ENCODE data around the gene PCSK9.

PCSK9 gene

GRCh38 chr1:55067022-55067778 lies 27.9 kb downstream of the PCSK9 start:
- DNase-seq (ENCODE audit: extremely low spot score), result no peak
- ChIA-PET POLR2A (no interaction called here), CTCF (no interaction called here)
- no peak for TF ChIP-seq PKNOX1 (IDR thresholded peaks at IDR 0.05)
- TF ChIP-seq FOXA1 (IDR thresholded peaks at IDR 0.05), result no peak
- TF ChIP-seq BHLHE40 (IDR thresholded peaks at IDR 0.05; ENCODE audit: borderline replicate concordance), result no peak
- no peak for TF ChIP-seq L3MBTL2 (conservative IDR thresholded peaks at IDR 0.05)
- no peak for TF ChIP-seq ZNF384 (IDR thresholded peaks at IDR 0.05)
- TF ChIP-seq TARDBP (IDR thresholded peaks at IDR 0.05), result no peak
- TF ChIP-seq FOXM1 (IDR thresholded peaks at IDR 0.05; ENCODE audit: borderline replicate concordance), result no peak
- no peak for TF ChIP-seq LEF1 (IDR thresholded peaks at IDR 0.05; ENCODE audit: borderline replicate concordance)
- no peak for TF ChIP-seq HDGF (IDR thresholded peaks at IDR 0.05; ENCODE audit: borderline replicate concordance)
- no peak for TF ChIP-seq SP1 (IDR thresholded peaks at IDR 0.05)
- TF ChIP-seq ELF4 (IDR thresholded peaks at IDR 0.05), result no peak

GRCh38 chr1:55067914-55068313 lies 28.6 kb downstream of the PCSK9 start:
- CTCF ChIA-PET, result no interaction called here
- DNase-seq (ENCODE audit: extremely low spot score), result no peak
- POLR2A ChIA-PET, result no interaction called here
- TF ChIP-seq BHLHE40 (IDR thresholded peaks at IDR 0.05; ENCODE audit: borderline replicate concordance) (no peak), NFRKB (IDR thresholded peaks at IDR 0.05) (no peak), HDGF (IDR thresholded peaks at IDR 0.05; ENCODE audit: borderline replicate concordance) (no peak), TARDBP (IDR thresholded peaks at IDR 0.05) (no peak), PKNOX1 (IDR thresholded peaks at IDR 0.05) (no peak)

- POLR2A ChIA-PET, result no interaction called here
- no peak for DNase-seq (ENCODE audit: extremely low spot score)
- CTCF ChIA-PET, result no interaction called here
- TF ChIP-seq ELF4 (IDR thresholded peaks at IDR 0.05) (no peak), FOXK2 (IDR thresholded peaks at IDR 0.05) (no peak), FOXM1 (IDR thresholded peaks at IDR 0.05; ENCODE audit: borderline replicate concordance) (no peak), PKNOX1 (IDR thresholded peaks at IDR 0.05) (no peak), SUZ12 (IDR thresholded peaks at IDR 0.05) (no peak), LEF1 (IDR thresholded peaks at IDR 0.05; ENCODE audit: borderline replicate concordance) (no peak), ZNF384 (IDR thresholded peaks at IDR 0.05) (no peak), HDGF (IDR thresholded peaks at IDR 0.05; ENCODE audit: borderline replicate concordance) (no peak), BHLHE40 (IDR thresholded peaks at IDR 0.05; ENCODE audit: borderline replicate concordance) (no peak), SP1 (IDR thresholded peaks at IDR 0.05) (no peak), FOXA1 (IDR thresholded peaks at IDR 0.05) (no peak)
Measured at GRCh38 chr1:55068638-55069037, 29.3 kb downstream of the PCSK9 start.

GRCh38 chr1:55069280-55069679 lies 29.9 kb downstream of the PCSK9 start:
- TF ChIP-seq L3MBTL2 (conservative IDR thresholded peaks at IDR 0.05) (no peak), FOXA1 (IDR thresholded peaks at IDR 0.05) (no peak), SP1 (IDR thresholded peaks at IDR 0.05) (no peak), HDGF (IDR thresholded peaks at IDR 0.05; ENCODE audit: borderline replicate concordance) (no peak), ZNF384 (IDR thresholded peaks at IDR 0.05) (no peak), ARNT (IDR thresholded peaks at IDR 0.05) (no peak), TARDBP (IDR thresholded peaks at IDR 0.05) (no peak), NFRKB (IDR thresholded peaks at IDR 0.05) (no peak), FOXM1 (IDR thresholded peaks at IDR 0.05; ENCODE audit: borderline replicate concordance) (no peak), CTBP1 (IDR thresholded peaks at IDR 0.05; ENCODE audit: borderline replicate concordance) (no peak), BHLHE40 (IDR thresholded peaks at IDR 0.05; ENCODE audit: borderline replicate concordance) (no peak), SUZ12 (IDR thresholded peaks at IDR 0.05) (no peak), ELF4 (IDR thresholded peaks at IDR 0.05) (no peak), LEF1 (IDR thresholded peaks at IDR 0.05; ENCODE audit: borderline replicate concordance) (no peak), PKNOX1 (IDR thresholded peaks at IDR 0.05) (no peak), FOXK2 (IDR thresholded peaks at IDR 0.05) (no peak)
- POLR2A ChIA-PET, result no interaction called here
- CTCF ChIA-PET, result no interaction called here
- no peak for DNase-seq (ENCODE audit: extremely low spot score)

- DNase-seq (ENCODE audit: extremely low spot score), result no peak
- POLR2A ChIA-PET, result no interaction called here
- CTCF ChIA-PET, result interaction anchor here (1.0 kb wide), 2 partner anchors 120 to 128 kb away, joined by 3 to 4 read pairs; no protein-coding TSS in a partner anchor
- no peak for TF ChIP-seq ARNT (IDR thresholded peaks at IDR 0.05)
- no peak for TF ChIP-seq BHLHE40 (IDR thresholded peaks at IDR 0.05; ENCODE audit: borderline replicate concordance)
- no peak for TF ChIP-seq FOXA1 (IDR thresholded peaks at IDR 0.05)
- TF ChIP-seq PKNOX1 (IDR thresholded peaks at IDR 0.05), result no peak
- no peak for TF ChIP-seq SP1 (IDR thresholded peaks at IDR 0.05)
- TF ChIP-seq L3MBTL2 (conservative IDR thresholded peaks at IDR 0.05), result no peak
- no peak for TF ChIP-seq ZNF384 (IDR thresholded peaks at IDR 0.05)
- no peak for TF ChIP-seq FOXK2 (IDR thresholded peaks at IDR 0.05)
- no peak for TF ChIP-seq HDGF (IDR thresholded peaks at IDR 0.05; ENCODE audit: borderline replicate concordance)
- TF ChIP-seq ELF4 (IDR thresholded peaks at IDR 0.05), result no peak
- no peak for TF ChIP-seq NFRKB (IDR thresholded peaks at IDR 0.05)
- TF ChIP-seq TARDBP (IDR thresholded peaks at IDR 0.05), result no peak
- no peak for TF ChIP-seq CTBP1 (IDR thresholded peaks at IDR 0.05; ENCODE audit: borderline replicate concordance)
- no peak for TF ChIP-seq SUZ12 (IDR thresholded peaks at IDR 0.05)
- TF ChIP-seq LEF1 (IDR thresholded peaks at IDR 0.05; ENCODE audit: borderline replicate concordance), result no peak
- no peak for TF ChIP-seq FOXM1 (IDR thresholded peaks at IDR 0.05; ENCODE audit: borderline replicate concordance)
Measured at GRCh38 chr1:55070293-55071164, 31.2 kb downstream of the PCSK9 start.
